22Rv1 (cell line): ENCODE results near the gene UNC5C.

Experiments used
- H3K27ac ChIP-seq: fragments of 450-650 bp; 2 replicates; pipeline ENCODE4 v1.5.1; 2017
- ZFX ChIP-seq: fragments of 450-650 bp; IDR thresholded peaks from 2 replicates; pipeline ENCODE4 v1.6.1; 2017; ENCODE audit warnings: antibody characterized with exemption, borderline replicate concordance
- TF ChIP-seq, protein P1 (sequence below): fragments of 450-650 bp; IDR thresholded peaks from 2 replicates; pipeline ENCODE4 v1.5.1; 2017; ENCODE audit warnings: mild to moderate bottlenecking

UNC5C gene

DNA sequence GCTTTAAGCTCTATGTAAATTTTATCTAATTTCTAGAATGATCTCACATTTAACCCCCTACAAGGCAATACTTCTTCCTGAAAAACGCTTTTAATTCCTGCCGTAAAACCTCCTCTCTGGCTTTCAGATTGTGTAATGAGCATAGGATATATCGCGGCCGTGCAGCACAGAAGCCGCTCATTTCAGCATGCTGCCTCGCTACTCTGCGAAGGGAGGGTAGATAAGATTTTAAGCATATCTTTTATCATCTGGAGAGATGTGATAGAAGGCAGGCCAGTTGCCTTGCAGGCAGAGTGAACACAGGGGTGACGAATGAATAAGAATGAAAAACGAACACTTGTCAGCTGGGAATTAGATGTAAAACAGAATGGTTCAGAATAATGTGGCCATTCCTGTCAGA, 265.5 kb downstream of the UNC5C start:
- TF ChIP-seq ZFX = no peak
- TF ChIP-seq, protein P1, sequence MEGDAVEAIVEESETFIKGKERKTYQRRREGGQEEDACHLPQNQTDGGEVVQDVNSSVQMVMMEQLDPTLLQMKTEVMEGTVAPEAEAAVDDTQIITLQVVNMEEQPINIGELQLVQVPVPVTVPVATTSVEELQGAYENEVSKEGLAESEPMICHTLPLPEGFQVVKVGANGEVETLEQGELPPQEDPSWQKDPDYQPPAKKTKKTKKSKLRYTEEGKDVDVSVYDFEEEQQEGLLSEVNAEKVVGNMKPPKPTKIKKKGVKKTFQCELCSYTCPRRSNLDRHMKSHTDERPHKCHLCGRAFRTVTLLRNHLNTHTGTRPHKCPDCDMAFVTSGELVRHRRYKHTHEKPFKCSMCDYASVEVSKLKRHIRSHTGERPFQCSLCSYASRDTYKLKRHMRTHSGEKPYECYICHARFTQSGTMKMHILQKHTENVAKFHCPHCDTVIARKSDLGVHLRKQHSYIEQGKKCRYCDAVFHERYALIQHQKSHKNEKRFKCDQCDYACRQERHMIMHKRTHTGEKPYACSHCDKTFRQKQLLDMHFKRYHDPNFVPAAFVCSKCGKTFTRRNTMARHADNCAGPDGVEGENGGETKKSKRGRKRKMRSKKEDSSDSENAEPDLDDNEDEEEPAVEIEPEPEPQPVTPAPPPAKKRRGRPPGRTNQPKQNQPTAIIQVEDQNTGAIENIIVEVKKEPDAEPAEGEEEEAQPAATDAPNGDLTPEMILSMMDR = no peak
- H3K27ac ChIP-seq = peak overlapping the region; percentile 26

DNA sequence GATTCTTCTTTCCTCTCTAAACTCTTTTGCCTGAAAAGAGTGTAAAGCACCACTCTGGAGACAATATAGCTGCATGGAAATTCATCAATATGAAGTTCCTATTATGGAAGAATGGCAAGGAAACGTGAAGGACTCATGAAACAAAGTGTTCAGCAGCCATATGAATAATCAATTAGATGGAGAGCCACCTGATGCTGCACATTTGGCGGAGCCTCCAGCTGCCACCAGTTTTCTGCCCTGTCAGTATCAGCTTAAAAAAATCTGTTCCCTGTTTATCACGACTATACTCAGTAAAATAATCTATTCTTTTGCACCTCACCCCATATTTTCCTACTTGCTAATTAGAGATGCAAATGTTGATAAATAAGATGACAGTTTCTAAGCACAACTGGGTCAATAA, 276.0 kb downstream of the UNC5C start:
- TF ChIP-seq, protein P1 = no peak
- TF ChIP-seq ZFX = no peak
- no peak overlapping the region for H3K27ac ChIP-seq

DNA sequence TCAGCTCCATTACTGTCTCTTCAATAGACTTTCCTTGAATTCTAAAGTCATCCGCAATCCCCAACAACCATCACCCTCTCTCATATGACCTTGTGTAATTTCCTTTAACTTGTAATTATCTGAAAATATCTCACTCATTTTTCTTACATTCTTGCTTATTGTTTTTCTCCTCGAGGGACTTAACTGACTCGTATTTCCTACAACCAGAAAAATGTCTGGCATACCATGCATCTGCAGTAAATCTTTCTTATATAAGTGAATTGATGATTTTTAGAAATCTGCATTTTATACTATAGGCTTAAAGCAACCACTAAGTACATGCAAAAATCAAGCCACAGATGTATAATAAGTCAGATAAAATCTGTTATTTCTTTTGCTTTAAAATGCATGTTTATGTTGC, 276.7 kb downstream of the UNC5C start:
- TF ChIP-seq, protein P1 = no peak
- TF ChIP-seq ZFX = no peak
- H3K27ac ChIP-seq = no peak overlapping the region

DNA sequence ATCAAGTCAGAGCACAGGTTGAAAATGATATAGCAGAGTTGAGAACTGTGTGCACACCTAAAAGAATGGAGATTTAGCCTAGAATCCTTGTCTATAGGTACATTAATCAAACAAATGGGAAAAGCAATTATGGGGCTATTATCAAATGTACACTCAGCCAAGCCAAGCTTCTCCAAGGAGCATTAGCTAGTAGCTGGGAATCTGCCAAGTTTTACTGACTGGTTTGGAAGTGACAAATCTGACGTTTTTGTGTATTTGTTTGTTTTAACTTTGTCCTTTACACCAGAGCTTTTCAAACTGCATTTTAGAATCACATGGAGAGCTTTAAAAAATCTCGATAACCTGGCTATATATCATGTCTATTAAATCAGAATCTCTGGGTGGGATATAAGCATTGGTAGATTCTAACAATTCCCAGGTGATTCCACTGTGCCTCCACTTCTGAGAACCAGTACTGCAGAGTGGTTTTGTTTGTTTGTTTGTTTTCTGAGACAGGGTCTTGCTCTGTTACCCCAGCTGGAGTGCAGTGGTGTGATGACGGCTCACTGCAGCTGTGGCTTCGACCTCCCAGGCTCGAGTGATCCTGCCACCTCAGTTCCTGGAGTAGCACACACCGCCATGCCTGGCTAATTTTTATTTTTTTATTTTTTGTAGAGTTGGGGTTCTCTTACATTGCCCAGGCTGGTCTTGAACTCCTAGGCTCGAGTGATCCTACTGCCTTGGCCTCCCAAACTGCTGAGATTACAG, 279.8 kb downstream of the UNC5C start:
- H3K27ac ChIP-seq = no peak overlapping the region
- TF ChIP-seq, protein P1 = no peak
- no peak for TF ChIP-seq ZFX

DNA sequence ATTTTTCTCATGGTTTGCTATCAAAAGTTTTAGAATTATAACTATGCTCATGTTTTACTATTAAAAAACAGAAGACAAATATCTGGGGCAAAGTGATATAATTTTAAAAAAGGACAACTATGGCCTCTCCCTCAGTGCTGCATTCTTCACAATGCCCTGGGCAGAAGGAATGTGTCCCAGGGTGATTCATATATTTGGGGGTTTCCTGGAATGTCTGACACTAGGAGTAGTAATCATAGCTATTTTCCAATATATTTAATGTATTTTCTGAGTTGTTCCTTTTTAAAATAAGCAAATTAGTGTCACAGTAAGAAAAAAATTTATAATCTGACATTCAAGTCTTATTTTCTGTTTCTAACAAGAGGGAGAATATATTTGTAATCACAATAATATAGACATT, 281.7 kb downstream of the UNC5C start:
- TF ChIP-seq, protein P1 = no peak
- TF ChIP-seq ZFX = no peak

DNA sequence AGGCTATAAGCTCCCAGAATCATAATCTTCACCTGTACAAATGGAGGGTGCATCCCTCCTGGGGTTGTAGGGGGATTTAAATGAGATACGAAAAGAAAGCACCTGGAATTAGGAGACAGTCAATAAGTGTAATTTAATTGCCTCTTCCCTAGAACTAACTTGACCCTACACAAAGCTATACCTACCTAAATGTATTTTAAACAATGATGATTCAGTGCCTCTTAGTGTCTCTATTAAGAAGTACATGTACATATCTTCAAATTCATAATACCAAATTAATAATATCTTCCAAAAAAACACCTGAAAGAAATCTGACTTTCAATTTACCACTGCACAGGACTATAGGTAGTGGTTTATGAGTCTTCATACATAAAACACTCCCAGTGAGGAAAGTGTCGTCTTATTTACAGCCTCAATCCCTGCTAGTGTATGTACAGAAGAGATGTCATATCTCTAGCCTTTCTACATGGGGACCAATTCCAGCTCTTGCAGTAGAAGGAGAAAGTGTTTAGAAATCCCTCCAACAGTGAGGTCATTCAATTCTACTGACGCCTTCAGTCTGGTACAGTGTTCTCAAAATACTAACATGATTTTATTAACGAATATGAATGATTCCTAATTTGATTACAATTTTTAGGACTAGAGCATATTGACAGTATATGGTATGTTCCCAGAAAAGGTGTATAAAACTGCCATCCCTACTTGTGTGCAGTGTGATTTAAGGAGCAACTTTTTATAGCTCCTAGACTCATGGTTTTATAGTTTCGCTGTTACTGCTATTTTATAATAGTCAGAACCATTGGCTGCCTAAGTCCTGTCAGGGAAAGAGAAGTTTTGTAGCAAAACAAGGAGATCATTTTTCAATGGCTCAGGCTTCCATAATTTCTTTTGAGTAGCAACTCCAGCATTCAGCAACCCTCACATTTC, 282.7 kb downstream of the UNC5C start:
- no peak for TF ChIP-seq ZFX
- TF ChIP-seq, protein P1 = no peak
- no peak overlapping the region for H3K27ac ChIP-seq

More for the DNA sequence above, 281.7 kb downstream of the UNC5C start:
- no peak overlapping the region for H3K27ac ChIP-seq

DNA sequence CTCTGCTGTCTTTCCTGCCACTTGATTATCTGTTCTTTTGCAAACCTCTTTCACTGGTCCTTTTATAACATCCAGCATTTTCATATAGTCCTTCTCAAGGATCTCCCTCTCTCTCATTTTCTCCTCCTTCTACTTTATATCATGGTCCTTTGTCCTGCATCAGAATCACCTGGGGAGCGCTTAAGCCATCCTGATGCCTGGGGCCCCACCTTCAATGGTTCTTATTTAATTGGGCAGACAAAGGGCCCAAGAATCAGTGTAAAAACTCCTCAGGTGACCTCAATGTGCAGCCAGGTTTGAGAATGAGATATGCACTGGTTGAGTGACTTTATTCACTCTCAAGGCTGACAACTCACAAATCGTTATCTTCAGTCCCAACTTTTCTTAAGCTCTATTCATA, 283.9 kb downstream of the UNC5C start:
- H3K27ac ChIP-seq = no peak overlapping the region
- TF ChIP-seq, protein P1 = no peak
- no peak for TF ChIP-seq ZFX
